Measurements from ENCODE around the gene MARCHF11.

Gene MARCHF11

GRCh38 chr5:16128944-16129343 is 50.6 kb downstream of the MARCHF11 start:
- DNase-seq = no peak

- DNase-seq = no peak
Observed at GRCh38 chr5:16127865-16128544, 51.6 kb downstream of the MARCHF11 start.

GRCh38 chr5:16120579-16120978 is 59.0 kb downstream of the MARCHF11 start:
- no peak for DNase-seq

- DNase-seq = no peak
Observed at GRCh38 chr5:16119790-16120189, 59.8 kb downstream of the MARCHF11 start.

- no peak for DNase-seq
Observed at GRCh38 chr5:16115140-16115539, 64.5 kb downstream of the MARCHF11 start.

DNA sequence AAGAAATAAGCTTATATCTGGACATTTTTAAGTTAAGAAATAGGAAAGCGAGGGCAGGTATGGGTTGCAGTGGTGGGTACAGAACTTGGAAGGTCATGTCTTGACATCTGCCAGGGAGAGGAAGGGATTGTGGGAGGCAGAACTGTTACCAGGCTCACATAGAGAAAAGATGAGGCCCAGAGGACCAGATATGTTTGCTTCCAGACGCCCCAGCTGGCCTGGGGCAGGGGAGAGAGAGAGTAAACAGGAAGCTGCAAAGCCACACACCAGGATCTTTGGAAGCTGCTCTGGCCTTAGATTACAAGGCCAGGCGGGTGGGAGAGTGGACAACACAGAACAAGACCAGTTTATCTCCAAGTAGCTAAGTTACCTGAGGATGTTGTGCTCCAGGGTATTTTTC is 71.2 kb downstream of the MARCHF11 start:
- no peak for DNase-seq

GRCh38 chr5:16104961-16105360 is 74.6 kb downstream of the MARCHF11 start:
- no peak for DNase-seq

GRCh38 chr5:16095612-16096011 is 84.0 kb downstream of the MARCHF11 start:
- DNase-seq = no peak

- DNase-seq = no peak
Observed at GRCh38 chr5:16090270-16090669, 89.3 kb downstream of the MARCHF11 start.

DNA sequence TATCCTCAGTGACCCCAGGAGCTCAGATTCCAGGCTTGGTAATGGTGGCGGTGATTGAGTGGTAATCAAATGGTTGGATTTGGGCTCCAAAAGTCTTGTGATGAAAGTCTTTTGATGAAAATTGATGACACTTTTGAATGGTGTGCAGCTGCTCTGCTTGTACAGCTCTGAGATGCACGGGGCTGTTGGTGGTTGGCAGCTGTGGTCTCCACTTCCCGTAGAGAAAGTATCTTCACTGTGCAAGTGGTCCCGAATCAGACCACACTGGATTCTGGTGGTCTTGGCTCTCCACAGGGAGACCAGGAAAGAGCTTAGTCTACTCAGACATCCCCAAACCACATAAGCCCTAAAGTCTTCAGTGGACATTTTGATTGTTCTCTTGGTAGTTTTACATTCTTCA is 96.6 kb downstream of the MARCHF11 start:
- no peak for DNase-seq

GRCh38 chr5:16082053-16082452 is 97.5 kb downstream of the MARCHF11 start:
- no peak for DNase-seq

GRCh38 chr5:16081376-16081955 is 98.1 kb downstream of the MARCHF11 start:
- DNase-seq = no peak

- DNase-seq = no peak
Observed at GRCh38 chr5:16076657-16077056, 102.9 kb downstream of the MARCHF11 start.

DNA sequence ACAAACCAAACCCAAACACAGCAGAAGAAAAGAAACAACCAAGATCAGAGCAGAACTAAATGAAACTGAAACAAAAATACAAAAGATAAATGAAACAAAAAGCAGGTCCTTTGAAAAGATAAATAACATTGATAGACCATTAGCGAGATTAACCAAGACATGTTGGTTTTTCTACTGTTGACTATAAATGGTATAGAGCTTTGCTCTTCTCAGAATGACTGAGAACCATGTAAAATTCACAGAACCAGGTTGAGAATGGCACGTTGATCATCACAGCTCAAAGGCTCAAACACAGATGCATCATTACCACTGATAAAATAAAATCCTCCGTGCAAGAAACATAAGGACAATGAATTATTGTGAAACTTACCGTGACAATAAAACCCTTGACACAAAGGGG is 105.2 kb downstream of the MARCHF11 start:
- DNase-seq = no peak

DNA sequence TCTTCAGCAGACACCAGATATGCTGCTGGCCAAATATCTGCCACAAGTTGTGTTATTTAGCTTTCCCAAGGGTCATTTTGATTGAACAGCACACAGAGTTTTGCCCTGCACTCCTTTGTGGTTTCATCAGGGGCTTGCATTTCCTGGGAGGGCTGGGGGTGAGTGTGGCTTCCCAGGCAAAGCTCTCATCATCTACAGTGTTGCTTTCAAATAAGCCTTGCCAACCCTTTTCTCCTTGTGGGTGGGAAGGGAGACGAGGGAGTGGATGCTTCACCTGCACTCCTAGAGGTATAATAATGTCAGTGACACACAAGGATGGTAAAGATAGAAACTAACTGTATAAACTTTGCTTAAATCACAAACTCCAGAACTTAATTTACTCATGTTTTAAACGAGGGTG is 107.0 kb downstream of the MARCHF11 start:
- DNase-seq = no peak

- DNase-seq = no peak
Observed at GRCh38 chr5:16067415-16067814, 112.2 kb downstream of the MARCHF11 start.

- no peak for DNase-seq
Observed at GRCh38 chr5:16066810-16067209, 112.8 kb downstream of the MARCHF11 start.

GRCh38 chr5:16066320-16066719 is 113.3 kb downstream of the MARCHF11 start:
- DNase-seq = no peak

GRCh38 chr5:16065831-16066230 is 113.8 kb downstream of the MARCHF11 start:
- DNase-seq = no peak

GRCh38 chr5:16064135-16064893 is 115.3 kb downstream of the MARCHF11 start:
- no peak for DNase-seq

DNA sequence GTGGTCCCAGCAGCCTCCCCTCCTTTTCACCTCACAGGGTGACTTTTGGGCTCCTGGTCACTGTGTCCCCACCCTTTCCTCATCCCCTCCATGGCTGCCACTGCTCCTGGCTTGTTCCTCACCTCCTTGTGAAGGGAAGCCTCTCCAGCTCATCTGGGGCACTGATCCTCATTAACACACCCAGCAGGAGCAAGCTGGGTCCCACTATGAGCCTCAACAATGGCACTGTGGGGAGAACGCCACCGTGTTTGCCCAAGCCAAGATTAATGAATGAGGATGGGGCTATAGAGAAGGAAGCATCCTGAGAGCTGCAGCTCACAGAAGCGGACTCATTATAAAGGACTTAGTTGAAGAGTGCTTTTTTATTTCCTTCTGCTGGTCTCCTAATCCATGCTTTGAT is 118.4 kb downstream of the MARCHF11 start:
- no peak for DNase-seq

- no peak for DNase-seq
Observed at GRCh38 chr5:16057277-16057676, 122.3 kb downstream of the MARCHF11 start.

DNA sequence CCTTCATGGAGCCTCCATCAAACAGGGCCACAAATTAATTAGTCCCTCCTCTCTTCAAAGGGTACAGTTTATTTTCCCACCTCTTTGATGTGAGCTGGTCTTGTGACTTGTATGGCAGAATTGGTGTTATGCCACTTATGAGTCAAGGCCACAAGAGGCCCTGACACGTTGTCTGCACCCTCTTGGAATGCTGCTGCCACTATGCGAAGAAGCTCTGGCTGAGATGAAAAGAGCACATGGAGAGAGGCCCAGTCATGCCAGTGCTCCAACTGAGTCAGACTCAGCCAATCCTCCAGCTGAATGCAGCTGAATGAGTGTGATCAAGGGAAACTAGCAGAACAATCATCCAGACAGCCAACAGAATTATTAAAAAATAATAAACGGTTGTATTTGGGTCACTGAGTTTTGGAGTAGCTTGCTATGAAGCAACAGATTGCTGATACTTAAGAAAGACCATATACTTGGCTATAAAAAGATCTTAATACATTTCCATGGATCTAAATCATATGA is 128.3 kb downstream of the MARCHF11 start:
- no peak for DNase-seq

DNA sequence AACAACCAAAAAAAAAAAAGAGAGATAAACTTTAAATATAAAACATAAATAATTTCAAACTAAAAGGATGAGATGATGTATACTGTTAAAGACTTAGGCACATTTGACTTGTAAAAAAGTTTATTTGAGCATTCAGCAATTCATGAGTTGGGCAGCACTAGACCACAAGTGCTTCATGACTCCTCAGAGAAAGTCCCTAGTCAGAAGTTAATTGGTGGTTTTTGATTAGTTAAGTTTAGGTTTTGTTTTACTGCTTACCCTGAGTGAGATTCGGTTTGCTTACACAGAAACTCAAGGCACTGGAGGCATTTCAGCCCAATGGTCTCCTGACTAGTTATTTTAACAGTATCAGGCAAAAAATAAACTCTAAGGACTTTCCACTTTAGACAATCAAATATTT is 129.2 kb downstream of the MARCHF11 start:
- DNase-seq = no peak
